ENCODE measurements around the gene TMEM138. TPM values are rescaled to one million over a fixed set of nuclear protein-coding genes. Genes with fewer than 3 reads are reported as not detected.

Gene TMEM138
- total RNA-seq, 1 experiment from 2014 or later = 43.6 TPM

DNA sequence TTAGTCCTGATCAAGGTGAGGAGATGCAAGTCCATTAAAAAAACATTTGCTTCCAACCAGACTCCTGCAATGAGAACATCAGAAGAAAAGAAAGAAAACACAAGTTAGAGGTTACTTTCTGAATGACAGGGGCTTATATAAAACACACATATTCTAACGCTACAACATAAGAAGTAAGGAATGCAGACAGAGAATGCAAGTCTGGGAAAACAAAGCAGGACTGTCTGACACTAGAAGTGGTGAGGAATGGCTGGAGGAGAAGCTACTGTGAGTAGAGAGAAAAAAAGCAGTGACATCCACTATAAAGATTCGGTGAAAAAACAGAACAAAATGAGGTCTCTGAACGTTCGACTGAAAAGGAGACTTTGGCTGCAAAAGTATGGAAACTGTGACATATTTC is 42.5 kb downstream of the TMEM138 start:
- Histone ChIP-seq H2AK5ac (ENCODE audit: insufficient read length, low read length) (no peak overlapping the region), H4K5ac (ENCODE audit: insufficient read length, low read depth, low read length) (no peak overlapping the region), H3K79me1 (ENCODE audit: insufficient read depth, low read depth, low read length, poor library complexity, severe bottlenecking) (no peaks in the 10 kb centered on the region), H3K79me2 (ENCODE audit: insufficient read depth, low read length) (no peaks in the 10 kb centered on the region), H2BK120ac (ENCODE audit: low read depth, low read length, poor library complexity, severe bottlenecking) (no peak overlapping the region), H2BK12ac (ENCODE audit: insufficient read length, low read depth, low read length) (no peak overlapping the region), H4K8ac (replicated peaks; ENCODE audit: insufficient read length, low read depth, low read length) (no peak overlapping the region), H2BK20ac (ENCODE audit: low read depth, low read length, poor library complexity, severe bottlenecking) (no peak overlapping the region), H3K9ac (ENCODE audit: extremely low read depth, insufficient read length, low read length) (no peak overlapping the region), H3K4me2 (ENCODE audit: insufficient read depth, insufficient read length, low read length) (no peak overlapping the region), H3K23me2 (ENCODE audit: insufficient read length, low read depth, low read length, poor library complexity, severe bottlenecking) (no peaks in the 10 kb centered on the region), H3K27me3 (ENCODE audit: insufficient read depth, low read length) (no peaks in the 10 kb centered on the region), H3K14ac (ENCODE audit: insufficient read depth, low read length) (no peak overlapping the region), H2BK5ac (ENCODE audit: insufficient read length, low read length) (no peak overlapping the region), H3K27ac (ENCODE audit: insufficient read length, low read depth, low read length) (no peak overlapping the region), H3K4ac (ENCODE audit: low read depth, low read length) (no peak overlapping the region), H4K20me1 (ENCODE audit: control insufficient read depth, insufficient read depth, insufficient read length) (no peaks in the 10 kb centered on the region), H3K4me1 (ENCODE audit: insufficient read depth, low read length) (no peaks in the 10 kb centered on the region), H2BK15ac (ENCODE audit: low read depth, low read length) (no peak overlapping the region), H3K56ac (ENCODE audit: insufficient read length, low read depth, low read length) (no peak overlapping the region), H3K23ac (ENCODE audit: insufficient read length, low read depth, low read length) (no peak overlapping the region), H3K9me3 (ENCODE audit: control insufficient read depth, low read depth, low read length) (no peaks in the 10 kb centered on the region), H4K91ac (ENCODE audit: insufficient read length, low read depth, low read length) (no peak overlapping the region), H3T11ph (ENCODE audit: low read length) (no peak overlapping the region), H3K18ac (ENCODE audit: insufficient read length, low read depth, low read length) (no peak overlapping the region), H2AFZ (ENCODE audit: low read length) (no peak overlapping the region)
- H3K4me1 Mint-ChIP-seq = no peaks in the 10 kb centered on the region
- TF ChIP-seq, protein P1, sequence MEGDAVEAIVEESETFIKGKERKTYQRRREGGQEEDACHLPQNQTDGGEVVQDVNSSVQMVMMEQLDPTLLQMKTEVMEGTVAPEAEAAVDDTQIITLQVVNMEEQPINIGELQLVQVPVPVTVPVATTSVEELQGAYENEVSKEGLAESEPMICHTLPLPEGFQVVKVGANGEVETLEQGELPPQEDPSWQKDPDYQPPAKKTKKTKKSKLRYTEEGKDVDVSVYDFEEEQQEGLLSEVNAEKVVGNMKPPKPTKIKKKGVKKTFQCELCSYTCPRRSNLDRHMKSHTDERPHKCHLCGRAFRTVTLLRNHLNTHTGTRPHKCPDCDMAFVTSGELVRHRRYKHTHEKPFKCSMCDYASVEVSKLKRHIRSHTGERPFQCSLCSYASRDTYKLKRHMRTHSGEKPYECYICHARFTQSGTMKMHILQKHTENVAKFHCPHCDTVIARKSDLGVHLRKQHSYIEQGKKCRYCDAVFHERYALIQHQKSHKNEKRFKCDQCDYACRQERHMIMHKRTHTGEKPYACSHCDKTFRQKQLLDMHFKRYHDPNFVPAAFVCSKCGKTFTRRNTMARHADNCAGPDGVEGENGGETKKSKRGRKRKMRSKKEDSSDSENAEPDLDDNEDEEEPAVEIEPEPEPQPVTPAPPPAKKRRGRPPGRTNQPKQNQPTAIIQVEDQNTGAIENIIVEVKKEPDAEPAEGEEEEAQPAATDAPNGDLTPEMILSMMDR (conservative IDR thresholded peaks at IDR 0.05) = no peak
- DNase-seq = no peak
- no peak overlapping the region for H3K4me3 Mint-ChIP-seq
- H3K27me3 Mint-ChIP-seq (ENCODE audit: low read depth) = no peaks in the 10 kb centered on the region
- WGBS (ENCODE audit: extremely low coverage, insufficient read length, low lambda C conversion rate) = no CpG with 5 or more reads among the region's 4 CpGs
- H3K36me3 Mint-ChIP-seq (ENCODE audit: insufficient read depth in 1 of 3, low read depth in 3 of 3) = peaks cover 25 to 70% (median 67%) of the 10 kb centered on the region in 3 experiments
- no peaks in the 10 kb centered on the region for H3K9me3 Mint-ChIP-seq
- no peak overlapping the region; a peak in 1 of 7 replicates for H3K27ac Mint-ChIP-seq
